ENCODE data around the gene CHRNA3.
"Not testable (repeated sequence)": the region's sequence is repeated elsewhere in the genome, so short reads cannot be mapped to it uniquely, and the experiment has no call there.

CHRNA3 gene

DNA sequence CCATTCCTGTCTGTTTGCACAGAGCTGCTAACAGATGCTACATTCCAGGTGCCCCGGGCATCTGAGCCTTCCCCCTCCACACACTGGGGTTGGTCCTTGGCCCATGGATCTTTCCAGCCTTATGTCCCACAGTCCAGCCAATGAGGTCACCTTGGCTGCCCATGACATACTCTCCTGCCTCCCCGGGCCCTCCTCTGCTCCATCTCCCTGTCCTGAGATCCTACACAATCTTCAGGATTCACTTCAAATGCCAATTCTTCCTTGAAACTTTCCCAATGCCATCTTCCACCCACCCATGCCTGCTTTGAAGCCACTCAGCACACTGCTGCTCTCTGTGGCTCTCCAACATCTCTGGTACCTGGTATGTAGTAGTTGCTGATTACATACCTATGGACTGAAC is 4.3 kb downstream of the CHRNA3 start:
- no peak for DNase-seq

DNA sequence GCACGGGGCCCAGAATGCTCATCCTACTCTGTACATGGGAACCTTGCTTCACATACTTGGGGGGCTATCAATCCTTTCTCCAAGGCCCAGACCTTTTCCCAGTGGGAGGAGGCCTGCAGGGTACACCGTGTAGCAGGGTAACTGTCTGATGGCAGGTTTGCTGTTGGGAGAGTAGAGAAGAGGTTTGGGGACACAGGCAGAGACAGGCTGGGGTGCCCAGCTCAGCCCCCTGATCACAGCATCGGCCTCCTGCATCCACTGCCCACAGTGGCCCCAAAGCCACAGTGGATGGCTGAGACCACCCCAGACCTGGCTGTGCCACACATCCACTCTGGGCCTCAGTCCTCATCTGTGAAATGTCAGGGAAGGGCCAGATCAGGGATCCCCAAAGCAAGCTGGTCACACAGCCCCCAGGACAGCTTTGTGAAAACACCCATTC is 5.6 kb downstream of the CHRNA3 start:
- DNase-seq = no peak

DNA sequence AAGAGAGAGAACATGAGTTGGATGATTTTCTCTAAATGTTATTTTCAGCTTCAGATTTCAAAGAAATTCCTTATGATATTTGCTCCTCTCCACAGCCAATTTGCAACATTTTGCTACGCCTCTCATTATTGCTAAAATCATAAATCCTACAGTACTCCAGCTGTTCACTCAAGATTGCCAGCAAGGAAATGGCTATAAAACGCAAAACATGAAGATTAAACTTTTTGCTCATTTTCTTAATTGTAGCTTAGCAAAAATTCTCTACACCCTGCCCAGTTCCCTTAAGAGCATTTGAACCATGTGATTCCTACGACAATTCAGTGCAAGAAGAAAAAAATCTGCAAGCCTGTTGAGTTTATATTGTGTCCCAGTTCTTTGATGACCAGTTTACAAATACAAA is 6.8 kb downstream of the CHRNA3 start:
- no peak for DNase-seq

DNA sequence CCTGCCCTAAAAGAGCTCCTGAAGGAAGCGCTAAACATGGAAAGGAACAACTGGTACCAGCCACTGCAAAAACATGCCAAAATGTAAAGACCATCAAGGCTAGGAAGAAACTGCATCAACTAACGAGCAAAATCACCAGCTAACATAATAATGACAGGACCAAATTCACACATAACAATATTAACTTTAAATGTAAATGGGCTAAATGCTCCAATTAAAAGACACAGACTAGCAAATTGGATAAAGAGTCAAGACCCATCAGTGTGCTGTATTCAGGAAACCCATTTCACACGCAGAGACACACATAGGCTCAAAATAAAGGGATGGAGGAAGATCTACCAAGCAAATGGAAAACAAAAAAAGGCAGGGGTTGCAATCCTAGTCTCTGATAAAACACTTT is 11.2 kb downstream of the CHRNA3 start:
- not testable (repeated sequence) for DNase-seq

DNA sequence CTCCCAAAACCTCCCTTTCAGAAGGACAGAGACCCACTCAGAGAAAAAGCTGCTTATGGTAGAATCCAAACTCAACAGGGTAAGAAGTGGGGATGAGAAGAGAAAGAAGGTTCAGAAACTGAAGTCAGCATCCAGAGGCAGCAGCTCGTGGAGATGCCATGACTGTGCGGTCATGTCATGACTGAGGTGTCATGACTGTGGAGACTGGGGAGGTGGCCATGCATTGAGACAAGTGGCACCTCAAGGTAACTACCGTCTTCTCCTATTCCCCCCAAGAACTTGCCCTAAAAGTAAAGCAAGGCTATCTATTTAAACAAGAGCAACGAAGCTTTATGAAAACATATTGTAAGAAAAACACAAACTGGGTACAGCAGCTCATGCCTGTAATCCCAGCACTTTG is 15.1 kb downstream of the CHRNA3 start:
- no peak for DNase-seq

DNA sequence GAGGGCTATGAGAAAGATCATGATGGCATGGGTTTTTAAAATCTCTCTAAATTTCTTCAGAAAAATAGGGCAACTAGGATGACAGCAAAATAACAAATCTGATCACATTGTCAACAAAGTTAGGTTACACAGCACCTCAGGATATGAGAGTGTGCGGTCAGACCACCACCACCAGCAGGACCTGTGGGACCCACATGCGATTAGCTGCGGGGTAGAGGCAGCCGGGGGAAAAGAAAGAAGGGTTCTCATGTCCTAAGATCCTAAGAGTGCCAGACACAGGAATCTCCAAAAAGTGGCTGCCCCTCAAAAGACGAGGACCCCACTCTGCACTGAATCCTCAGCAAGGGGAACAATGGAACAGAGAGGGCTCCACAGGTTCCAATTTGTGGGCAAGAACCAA is 15.6 kb downstream of the CHRNA3 start:
- no peak for DNase-seq

DNA sequence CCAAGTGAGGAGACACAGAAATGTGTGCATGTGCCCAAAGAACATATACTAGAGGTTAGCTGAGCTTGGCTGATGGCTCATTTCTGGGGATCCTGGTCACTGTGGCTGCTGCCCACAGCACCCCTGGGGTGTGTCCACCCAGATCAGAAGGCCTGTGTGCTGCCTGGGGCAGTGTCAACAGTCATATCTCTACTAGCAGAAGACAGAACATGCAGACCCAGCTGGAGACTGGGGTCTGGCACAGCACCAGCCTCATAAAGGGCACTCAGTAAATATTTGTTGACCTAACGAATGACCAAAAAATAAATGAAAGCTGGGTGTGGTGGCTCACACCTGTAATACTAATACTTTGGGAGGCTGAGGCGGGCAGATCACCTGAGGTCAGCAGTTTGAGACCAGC is 16.4 kb downstream of the CHRNA3 start:
- no peak for DNase-seq

DNA sequence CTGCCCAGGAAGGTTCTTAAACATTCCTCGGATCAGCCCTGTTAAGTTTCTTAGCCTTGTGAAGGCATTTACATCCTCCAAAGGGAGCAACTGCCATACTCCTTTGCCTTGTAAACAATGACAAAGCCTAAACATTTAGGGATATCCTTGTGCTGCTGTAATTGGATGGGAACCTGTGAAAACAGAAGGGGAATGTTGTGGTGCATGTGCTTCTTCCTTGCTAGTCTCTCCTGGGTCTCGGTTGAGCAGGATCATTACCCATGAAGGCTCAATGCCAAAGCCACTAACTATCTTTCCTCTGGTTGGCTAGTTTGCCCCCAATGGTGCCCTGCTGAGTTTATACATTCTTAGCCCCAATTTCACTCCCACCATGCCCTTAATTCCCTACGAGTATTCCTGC is 17.3 kb downstream of the CHRNA3 start:
- DNase-seq = no peak

DNA sequence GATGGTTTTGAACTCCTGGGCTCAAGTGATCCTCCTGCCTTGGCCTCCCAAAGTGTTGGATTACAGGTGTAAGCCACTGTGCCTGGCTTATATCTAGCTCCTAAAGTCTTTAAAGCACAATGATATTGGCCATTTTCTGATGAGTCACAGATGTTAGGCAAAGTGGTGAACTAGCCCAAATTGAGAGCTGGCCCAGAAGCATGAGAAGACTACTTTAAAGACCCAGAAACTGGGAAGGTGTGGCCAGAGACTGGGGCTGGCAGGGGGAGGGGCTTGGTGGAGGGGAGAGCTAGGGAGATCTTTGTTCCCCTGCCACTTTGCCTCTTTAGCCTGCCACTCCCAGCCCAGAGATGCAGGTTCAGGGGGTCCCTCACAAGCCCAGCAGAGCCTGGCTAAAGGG is 21.6 kb downstream of the CHRNA3 start:
- DNase-seq = no peak

DNA sequence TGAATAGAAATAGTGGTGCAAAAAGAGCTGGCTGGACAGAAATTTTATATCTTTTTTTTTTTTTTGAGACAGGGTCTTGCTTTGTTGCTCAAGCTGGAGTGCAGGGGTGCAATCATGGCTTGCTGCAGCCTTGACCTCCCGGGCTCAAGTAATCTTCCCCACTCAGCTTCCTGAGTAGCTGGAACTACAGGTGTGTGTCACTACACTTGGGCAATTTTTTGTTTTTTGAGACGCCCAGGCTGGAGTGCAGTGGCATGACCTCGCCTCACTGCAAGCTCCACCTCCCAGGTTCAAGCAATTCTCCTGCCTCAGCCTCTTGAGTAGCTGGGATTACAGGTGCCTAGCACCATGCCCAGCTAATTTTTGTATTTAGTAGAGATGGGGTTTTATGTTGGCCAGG is 22.4 kb downstream of the CHRNA3 start:
- no peak for DNase-seq

DNA sequence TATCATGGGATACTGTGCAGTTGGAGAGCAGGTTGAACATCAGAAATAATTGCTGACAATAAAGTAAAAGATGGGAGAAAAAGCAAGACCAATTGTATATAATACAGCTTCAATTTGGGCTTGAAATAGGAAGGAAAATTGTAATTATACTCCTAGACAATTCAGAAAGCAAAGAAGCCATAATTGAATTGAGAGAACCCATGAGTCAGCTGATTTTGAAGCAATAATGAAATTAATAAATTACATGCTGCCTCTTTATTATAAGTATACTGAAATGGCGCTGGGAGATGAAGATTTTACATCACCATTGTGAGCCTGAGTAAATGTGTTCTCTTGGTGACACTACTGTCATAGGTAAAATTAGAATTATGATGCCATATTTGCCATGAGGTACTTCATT is 23.2 kb downstream of the CHRNA3 start:
- no peak for DNase-seq

DNA sequence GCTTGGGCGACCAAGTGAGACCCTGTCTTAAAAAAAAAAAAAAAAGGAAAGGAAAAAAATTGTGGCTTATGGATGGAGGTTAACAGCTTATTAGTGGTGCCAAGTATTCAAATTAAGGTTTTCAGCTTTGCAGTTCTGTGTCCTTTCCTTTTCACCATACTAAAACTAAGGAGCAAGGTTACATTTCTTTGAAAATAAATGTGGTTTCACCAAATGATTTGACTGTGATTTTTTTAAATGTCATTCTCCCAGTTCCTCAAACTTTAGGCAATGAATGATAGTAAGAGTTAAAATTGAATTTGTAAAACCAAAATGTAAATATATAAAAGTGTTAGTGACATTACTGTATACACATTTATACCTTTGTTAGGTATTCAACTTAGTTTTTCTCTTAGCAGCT is 45.9 kb downstream of the CHRNA3 start:
- no peak for DNase-seq

DNA sequence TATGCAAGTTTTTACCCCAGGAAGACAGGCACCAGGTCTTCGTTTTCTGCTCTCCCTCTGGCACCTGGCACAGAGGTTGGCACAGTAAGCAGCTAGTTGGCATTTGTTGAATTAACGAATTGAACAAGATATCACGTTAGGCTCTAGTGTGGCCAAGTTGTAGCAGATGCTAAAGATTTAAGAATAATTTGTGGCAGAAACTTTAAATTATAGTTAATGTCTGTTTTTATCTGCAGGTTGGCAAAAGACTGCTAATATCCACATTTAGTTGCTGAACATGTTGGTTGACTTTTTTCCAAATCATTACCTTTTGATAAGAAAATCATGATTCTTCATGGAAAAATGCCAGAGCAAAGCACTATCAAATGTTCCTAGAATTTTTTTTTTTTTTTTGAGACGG is 47.4 kb downstream of the CHRNA3 start:
- DNase-seq = no peak

DNA sequence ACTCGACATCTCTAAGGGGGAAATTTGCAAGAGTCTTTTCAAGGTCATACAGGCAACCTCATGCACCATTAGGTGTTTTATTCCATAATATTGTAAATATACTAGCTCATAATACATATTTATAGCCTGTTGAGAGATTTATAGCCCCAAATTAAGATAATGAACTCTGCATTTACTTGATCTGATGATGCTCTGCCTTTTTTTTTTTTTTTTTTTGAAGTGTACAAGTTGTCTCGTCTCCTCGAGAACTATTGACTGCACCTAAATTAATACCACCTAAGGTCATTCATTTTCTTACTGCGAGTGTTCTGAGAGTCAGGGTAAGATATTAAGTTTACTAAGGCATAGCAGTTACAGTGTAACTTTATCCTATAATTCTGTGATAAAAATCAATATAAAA is 49.4 kb downstream of the CHRNA3 start:
- no peak for DNase-seq

DNA sequence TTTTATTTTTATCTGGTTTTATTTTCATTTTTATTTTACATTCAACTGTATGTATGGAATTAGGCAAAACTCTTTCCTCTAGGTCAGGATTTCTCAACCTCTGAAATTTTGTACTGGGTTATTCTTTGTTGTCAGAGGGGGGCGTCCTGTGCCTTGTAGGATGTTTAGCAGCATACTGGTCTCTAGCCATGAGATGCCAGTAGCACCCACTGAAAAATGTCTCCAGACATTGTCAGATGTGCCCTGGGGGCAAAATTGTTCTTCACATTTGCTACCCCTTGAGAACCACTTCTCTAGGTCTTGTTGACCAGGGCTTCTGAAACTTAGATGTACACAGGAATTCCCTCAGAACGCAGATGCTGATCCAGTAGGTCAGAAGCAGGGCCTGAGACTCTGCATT is 50.1 kb downstream of the CHRNA3 start:
- DNase-seq = no peak

DNA sequence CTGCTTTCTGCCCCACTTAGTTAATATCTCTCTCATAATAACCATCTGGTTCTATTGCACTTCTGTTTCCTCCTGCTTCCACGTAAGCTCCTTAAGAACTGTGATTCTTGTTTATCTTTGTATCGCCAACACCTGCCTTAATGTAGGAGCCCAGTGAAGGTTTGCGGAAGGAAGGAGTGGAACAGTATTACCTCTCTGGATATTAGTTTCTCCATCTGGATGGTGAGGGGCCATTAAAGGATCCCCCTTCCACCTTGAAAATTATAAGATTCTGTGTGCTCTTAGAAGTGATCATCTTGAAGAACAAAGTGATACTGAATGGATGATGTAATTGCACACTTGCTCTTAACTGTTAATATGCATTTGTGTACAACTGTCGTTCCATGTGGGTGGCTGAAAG is 53.3 kb downstream of the CHRNA3 start:
- DNase-seq = no peak

DNA sequence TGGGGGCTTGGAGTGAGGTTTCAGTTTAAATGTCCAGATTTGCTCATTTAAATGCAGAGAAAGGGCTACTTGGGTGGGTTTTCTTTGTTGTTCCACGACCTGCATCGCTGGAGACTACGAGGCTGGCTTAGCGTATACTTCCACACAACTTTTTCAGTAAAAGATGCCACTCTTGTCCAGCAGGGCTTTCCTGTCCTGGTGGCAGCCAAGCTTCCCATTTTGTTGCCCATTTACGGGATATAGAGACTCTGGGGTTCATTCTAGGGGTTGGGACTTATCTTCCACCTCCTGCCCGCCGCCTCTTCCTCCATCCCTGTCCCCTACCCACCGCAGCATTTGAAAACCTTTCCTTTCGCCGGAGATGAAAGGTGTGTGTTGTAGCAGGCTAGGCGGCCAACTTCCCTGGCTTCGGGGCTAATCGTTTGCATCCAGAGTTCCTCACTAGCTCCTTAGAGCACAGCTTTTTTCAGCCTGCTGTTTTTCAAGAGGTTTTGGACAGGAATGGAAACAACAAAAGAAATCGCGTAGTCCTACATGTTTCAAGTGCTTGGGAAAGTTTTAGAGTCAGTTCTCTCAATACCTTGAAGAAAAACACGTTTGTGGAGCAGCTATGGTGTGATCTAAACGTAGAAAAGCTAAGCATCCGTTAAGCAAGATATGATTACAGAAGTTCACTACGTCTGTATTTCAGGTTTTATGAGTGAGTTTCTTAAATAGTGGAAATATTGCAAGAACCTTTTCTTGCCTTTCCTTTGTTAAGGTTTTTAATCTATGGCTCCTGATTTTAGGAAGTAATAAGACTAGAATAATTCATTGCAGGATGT is 54.6 kb downstream of the CHRNA3 start:
- no peak for DNase-seq

DNA sequence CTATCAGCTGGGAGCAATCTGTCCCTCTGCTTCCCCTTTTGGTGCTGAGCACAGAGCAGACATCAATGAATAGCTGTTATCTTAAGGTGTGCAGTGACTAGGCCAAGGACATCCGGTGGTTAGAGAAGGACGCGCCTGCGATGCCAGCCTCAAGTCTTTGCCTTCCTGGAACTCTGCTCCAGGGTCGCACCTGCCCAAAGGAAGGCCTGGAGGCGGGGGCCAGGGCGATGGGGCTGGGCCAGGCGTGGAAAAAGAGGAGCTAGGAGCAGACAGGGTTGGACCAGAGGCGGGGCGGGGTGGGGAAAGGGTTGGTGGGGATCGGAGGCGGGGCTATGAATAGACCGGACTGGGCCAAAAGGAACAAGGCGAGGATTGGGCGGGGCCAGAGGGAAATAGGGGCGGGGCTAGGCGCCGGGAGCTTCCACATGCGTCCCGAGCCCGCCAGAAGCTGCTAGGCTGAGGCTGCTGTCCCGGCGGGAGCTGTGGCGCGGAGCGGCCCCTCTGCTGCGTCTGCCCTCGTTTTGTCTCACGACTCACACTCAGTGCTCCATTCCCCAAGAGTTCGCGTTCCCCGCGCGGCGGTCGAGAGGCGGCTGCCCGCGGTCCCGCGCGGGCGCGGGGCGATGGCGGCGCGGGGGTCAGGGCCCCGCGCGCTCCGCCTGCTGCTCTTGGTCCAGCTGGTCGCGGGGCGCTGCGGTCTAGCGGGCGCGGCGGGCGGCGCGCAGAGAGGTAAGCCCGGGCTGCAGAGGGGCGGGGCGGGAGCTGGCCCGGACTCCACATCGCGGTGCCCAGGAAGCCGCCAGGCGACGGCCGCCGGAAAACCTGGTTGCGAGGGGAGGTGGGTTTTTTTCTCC is 55.5 kb downstream of the CHRNA3 start, which contains the start of gene CHRNA5:
TSS of gene CHRNA5 (plus strand) at position 424 of the 854 bp plus-strand sequence. CDS start at position 624, 200 bp downstream.
- DNase-seq = peak; percentile 61

DNA sequence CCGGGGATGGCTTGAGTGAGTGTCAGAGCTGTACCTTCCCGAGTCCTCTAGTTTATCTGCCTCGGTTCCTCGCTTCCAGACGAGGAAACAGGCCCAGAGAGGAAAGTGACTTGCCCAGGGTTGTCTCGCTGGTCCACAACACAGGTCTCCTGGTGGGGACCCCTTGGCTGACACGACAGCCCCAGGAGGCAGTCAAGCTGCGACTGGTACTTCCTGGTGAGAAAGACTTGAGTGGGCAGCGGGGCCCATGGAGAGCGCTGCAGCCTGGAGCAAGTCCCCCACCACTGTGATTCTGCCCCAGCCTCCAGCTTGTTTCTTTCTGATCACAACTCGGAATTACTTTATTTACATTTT is 56.1 kb downstream of the CHRNA3 start:
- DNase-seq = no peak

DNA sequence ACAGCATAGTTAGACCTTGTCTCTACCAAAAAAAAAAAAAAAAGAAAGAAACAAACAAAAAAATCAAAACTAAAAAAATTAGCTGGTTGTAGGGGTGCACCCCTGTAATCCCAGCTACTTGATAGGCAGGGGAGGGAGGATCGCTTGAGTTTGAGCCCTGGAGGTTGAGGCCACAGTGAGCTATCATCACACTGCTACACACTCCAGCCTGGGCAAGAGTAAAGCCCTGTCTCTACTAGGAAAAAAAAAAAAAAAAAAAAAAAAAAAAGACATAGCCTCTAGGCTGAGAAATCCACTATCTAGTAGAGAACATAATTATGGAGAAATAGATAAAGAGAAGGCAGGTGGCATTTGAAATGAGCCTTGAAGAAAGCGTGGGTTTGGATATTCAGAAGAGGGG is 57.7 kb downstream of the CHRNA3 start:
- no peak for DNase-seq

DNA sequence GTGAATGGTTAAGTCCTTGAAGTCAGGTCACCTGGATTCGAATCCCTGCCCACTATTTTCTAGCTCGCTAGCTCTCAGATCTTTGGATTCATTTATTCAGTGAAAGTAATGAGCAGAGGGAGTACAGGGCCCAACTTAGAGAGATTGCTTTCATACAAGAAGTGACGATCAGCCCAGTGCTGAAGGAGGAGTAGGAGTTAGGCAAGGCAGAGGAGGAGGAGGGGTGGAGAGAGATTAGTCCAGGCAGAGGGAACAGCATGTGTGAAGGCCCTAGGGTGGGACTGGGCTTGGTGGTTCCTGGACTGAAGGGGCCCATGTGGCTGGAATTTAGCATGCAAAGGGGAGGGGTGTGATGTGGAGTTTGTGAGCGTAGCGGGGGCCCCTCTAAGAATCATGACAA is 59.3 kb downstream of the CHRNA3 start:
- DNase-seq = no peak

DNA sequence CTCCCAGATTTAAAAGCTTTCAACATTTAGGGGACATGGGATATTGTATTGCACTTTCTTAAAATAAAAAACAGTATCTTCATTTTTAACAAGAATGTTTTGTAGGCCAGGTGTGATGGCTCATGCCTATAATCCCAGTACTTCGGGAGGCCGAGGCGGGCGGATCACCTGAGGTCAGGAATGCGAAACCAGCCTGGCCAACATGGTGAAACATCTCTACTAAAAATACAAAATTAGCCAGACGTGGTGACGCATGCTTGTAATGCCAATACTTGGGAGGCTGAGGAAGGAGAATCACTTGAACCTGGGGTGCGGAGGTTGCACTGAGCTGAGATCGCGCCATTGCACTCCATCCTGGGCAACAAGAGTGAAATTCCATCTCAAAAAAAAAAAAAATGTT is 60.6 kb downstream of the CHRNA3 start:
- DNase-seq = not testable (repeated sequence)

DNA sequence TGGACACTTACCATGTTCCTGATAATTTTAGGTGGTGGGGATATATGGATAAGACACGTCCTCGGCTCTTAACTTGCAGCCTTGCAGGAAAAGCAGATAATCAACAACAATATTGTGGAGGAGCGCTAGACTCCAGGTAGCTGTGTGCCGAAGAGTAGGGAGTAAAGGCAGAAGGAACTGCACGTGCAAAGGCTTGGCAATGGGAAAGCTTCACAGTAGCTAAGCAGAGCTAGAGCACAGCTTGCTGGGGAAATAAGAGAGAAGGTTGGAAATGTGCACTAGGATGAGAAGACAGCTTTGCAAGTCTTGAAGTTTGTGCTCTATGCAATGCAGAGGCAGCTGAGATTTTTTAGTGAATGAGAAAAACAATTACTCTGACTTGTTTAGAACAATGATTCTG is 68.2 kb downstream of the CHRNA3 start:
- DNase-seq = no peak

DNA sequence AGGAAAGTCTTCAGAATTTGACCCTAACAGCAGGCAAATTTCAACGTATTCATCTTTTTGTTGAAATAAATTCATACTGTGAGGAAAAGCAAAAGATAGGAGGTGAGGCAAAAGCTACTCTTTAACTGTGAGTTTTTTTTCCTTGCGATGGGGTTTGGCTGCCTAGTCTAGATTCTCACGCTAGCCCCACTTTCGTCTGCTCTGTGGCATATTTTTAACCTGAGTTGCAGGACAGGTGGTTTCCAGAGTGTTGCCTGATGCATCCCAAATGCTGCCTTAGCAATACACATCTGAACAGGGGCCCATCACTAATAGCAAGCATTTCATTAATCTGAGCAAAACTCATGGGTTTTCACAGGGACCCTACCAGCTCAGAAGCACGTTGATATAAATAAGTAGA is 68.9 kb downstream of the CHRNA3 start:
- no peak for DNase-seq
